GM23338 (cell line): ENCODE data around the gene VGLL4.

Experiments used
- EZH2 ChIP-seq: fragments of 200-600 bp; sonication (generic); IDR thresholded peaks from one replicate; pipeline ENCODE4 v1.8.0; 2017; ENCODE audit warnings: antibody characterized with exemption, mild to moderate bottlenecking, low read depth; ENCODE audit not compliant: unreplicated experiment
- TF ChIP-seq, protein P1 (sequence below), 2 experiments: fragments of 200-600 bp in 1 of 2; sonication (generic) in 1 of 2; conservative IDR thresholded peaks; 2 replicates each; pipeline versions ENCODE4 v1.5.1 to v1.6.1; 2016 to 2017; ENCODE audit warnings: antibody characterized with exemption in 2 of 2, low read depth in 2 of 2, mild to moderate bottlenecking in 2 of 2, moderate library complexity in 1 of 2

DNA sequence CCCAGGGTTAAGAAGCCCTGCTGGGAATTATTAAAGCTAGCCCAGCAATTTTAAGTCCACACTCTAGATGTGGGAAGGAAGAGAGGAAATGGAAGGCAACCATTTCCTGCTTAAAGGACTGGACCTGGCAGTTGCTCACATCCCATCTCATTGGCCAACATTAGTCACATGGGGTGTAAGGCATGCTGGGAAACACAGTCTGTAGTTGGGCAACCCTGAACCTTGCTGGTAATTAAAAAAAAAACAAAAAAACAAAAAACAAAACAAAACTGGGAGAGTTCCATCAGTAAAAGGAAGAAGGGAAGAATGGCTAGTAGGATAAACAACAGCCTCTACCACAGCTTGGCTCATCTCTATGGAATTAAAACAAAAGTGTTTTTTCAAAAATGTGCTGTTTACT is 136.0 kb downstream of the VGLL4 start:
- TF ChIP-seq, protein P1, sequence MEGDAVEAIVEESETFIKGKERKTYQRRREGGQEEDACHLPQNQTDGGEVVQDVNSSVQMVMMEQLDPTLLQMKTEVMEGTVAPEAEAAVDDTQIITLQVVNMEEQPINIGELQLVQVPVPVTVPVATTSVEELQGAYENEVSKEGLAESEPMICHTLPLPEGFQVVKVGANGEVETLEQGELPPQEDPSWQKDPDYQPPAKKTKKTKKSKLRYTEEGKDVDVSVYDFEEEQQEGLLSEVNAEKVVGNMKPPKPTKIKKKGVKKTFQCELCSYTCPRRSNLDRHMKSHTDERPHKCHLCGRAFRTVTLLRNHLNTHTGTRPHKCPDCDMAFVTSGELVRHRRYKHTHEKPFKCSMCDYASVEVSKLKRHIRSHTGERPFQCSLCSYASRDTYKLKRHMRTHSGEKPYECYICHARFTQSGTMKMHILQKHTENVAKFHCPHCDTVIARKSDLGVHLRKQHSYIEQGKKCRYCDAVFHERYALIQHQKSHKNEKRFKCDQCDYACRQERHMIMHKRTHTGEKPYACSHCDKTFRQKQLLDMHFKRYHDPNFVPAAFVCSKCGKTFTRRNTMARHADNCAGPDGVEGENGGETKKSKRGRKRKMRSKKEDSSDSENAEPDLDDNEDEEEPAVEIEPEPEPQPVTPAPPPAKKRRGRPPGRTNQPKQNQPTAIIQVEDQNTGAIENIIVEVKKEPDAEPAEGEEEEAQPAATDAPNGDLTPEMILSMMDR (conservative IDR thresholded peaks at IDR 0.05; ENCODE audit: low read depth in 2 of 2), result no peak
- no peak for TF ChIP-seq EZH2
